Activated CD8-positive, alpha-beta T cell treated with anti-CD3 and anti-CD28 coated beads for 36 hours (primary cell): Measurements from ENCODE around the gene FAN1. TPM values are rescaled to one million over a fixed set of nuclear protein-coding genes. Genes with fewer than 3 reads are reported as not detected.

Source experiments
- ATAC-seq: fragments of 200-7000 bp; cut with Tn5 transposase; one replicate; pipeline ENCODE4 v1.10.0; 2021; ENCODE audit warnings: mild to moderate bottlenecking, moderate library complexity
- CTCF ChIA-PET: fragments of 350-600 bp; sonication (Branson Sonifier 250); formaldehyde crosslinking; loops from one replicate; lab custom pipeline; 2021; ENCODE audit warnings: antibody characterized with exemption; lab: Charles Lee
- POLR2A ChIA-PET: fragments of 350-600 bp; sonication (Branson Sonifier 250); formaldehyde crosslinking; loops from one replicate; lab custom pipeline; 2021; ENCODE audit warnings: antibody characterized with exemption; lab: Charles Lee
- DNase-seq: peaks from one replicate; pipeline ENCODE4 v3.0.0-alpha.2; 2020
- H3K27ac Mint-ChIP-seq: one replicate; pipeline ENCODE4 v1.8.0; 2021; ENCODE audit warnings: mild to moderate bottlenecking, mixed read lengths
- H3K27me3 Mint-ChIP-seq: one replicate; pipeline ENCODE4 v1.8.0; 2021; ENCODE audit warnings: mixed read lengths
- H3K36me3 Mint-ChIP-seq: one replicate; pipeline ENCODE4 v1.8.0; 2021; ENCODE audit warnings: low read depth, mixed read lengths
- H3K4me1 Mint-ChIP-seq: one replicate; pipeline ENCODE4 v1.8.0; 2021; ENCODE audit warnings: low read depth, mixed read lengths
- H3K4me3 Mint-ChIP-seq: one replicate; pipeline ENCODE4 v1.8.0; 2021; ENCODE audit warnings: mild to moderate bottlenecking, moderate library complexity, mixed read lengths
- H3K9me3 Mint-ChIP-seq: one replicate; pipeline ENCODE4 v1.8.0; 2021; ENCODE audit warnings: mixed read lengths
- intact Hi-C: fragments of 100-400 bp; cut with micrococcal nuclease; formaldehyde crosslinking; loops from one replicate; pipeline ENCODE4 v1.10.0; 2022
- total RNA-seq, 2 experiments: library from RNA; stranded (reverse); gene quantifications; one replicate each; pipeline ENCODE4 v1.2.3, GENCODE V29; 2021
- TF ChIP-seq, protein P1 (sequence below): fragments of 200-600 bp; IDR thresholded peaks from one replicate; pipeline ENCODE4 v1.8.0; 2022; ENCODE audit warnings: antibody characterized with exemption, mild to moderate bottlenecking

Gene FAN1
- total RNA-seq, 2 experiments from 2014 or later = 12.0 to 15.7 TPM

DNA sequence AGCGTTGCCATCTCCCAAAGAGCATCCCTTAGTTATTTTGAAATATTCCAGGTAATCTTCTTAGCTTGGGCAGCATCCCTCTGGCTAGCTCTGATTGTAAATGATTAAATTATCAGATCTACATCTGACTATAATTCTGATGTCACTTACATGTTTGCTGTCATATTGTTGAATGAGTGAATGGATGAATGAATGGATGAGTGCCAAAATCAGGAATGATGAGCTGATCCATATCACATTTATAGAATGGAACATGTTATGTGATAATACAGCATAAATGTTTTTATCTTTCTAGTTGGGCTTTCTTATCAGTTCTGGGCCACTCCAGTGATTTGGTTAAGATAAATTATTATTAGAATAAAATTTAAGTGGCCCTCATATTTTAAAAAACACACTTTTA is 14.0 kb downstream of the FAN1 start:
- Mint-ChIP-seq H3K4me1 (peaks cover 6% of the 10 kb centered on the region), H3K27me3 (no peaks in the 10 kb centered on the region), H3K4me3 (no peak overlapping the region), H3K27ac (no peak overlapping the region), H3K36me3 (peaks cover 22% of the 10 kb centered on the region), H3K9me3 (no peaks in the 10 kb centered on the region)
- DNase-seq (no peak), ATAC-seq (no peak)
- TF ChIP-seq, protein P1, sequence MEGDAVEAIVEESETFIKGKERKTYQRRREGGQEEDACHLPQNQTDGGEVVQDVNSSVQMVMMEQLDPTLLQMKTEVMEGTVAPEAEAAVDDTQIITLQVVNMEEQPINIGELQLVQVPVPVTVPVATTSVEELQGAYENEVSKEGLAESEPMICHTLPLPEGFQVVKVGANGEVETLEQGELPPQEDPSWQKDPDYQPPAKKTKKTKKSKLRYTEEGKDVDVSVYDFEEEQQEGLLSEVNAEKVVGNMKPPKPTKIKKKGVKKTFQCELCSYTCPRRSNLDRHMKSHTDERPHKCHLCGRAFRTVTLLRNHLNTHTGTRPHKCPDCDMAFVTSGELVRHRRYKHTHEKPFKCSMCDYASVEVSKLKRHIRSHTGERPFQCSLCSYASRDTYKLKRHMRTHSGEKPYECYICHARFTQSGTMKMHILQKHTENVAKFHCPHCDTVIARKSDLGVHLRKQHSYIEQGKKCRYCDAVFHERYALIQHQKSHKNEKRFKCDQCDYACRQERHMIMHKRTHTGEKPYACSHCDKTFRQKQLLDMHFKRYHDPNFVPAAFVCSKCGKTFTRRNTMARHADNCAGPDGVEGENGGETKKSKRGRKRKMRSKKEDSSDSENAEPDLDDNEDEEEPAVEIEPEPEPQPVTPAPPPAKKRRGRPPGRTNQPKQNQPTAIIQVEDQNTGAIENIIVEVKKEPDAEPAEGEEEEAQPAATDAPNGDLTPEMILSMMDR = no peak
- CTCF ChIA-PET = interaction anchor here (0.9 kb wide), 1 partner anchor 571 kb away, joined by 4 read pairs; no protein-coding TSS in a partner anchor
- intact Hi-C loops = no loop called here
- POLR2A ChIA-PET = interaction anchor here (0.6 kb wide), 1 partner anchor 74 kb away, joined by 3 read pairs; no protein-coding TSS in a partner anchor

- DNase-seq (no peak), ATAC-seq (no peak)
- no peaks in the 10 kb centered on the region for H3K27me3 Mint-ChIP-seq
- TF ChIP-seq, protein P1 = no peak
- intact Hi-C loops = no loop called here
- peaks cover 22% of the 10 kb centered on the region for H3K36me3 Mint-ChIP-seq
- no peak overlapping the region for H3K27ac Mint-ChIP-seq
- H3K4me3 Mint-ChIP-seq = no peak overlapping the region
- CTCF ChIA-PET = no interaction called here
- POLR2A ChIA-PET = interaction anchor here (0.6 to 0.9 kb wide), 3 partner anchors 15 to 249 kb away, joined by 3 to 4 read pairs (median 3); partner anchors contain the start of gene FAN1
- no peaks in the 10 kb centered on the region for H3K9me3 Mint-ChIP-seq
- H3K4me1 Mint-ChIP-seq = peaks cover 6% of the 10 kb centered on the region
Observed at GRCh38 chr15:30918366-30918765, 14.7 kb downstream of the FAN1 start.

GRCh38 chr15:30919877-30920550 is 16.3 kb downstream of the FAN1 start:
- TF ChIP-seq, protein P1 = no peak
- no peaks in the 10 kb centered on the region for H3K9me3 Mint-ChIP-seq
- no peak for ATAC-seq
- intact Hi-C loops = no loop called here
- H3K4me1 Mint-ChIP-seq = peaks cover 4% of the 10 kb centered on the region
- H3K27me3 Mint-ChIP-seq = no peaks in the 10 kb centered on the region
- H3K27ac Mint-ChIP-seq = no peak overlapping the region
- DNase-seq = no peak
- ChIA-PET POLR2A (no interaction called here), CTCF (no interaction called here)
- peaks cover 24% of the 10 kb centered on the region for H3K36me3 Mint-ChIP-seq
- H3K4me3 Mint-ChIP-seq = no peak overlapping the region

- TF ChIP-seq, protein P1 = no peak
Observed at GRCh38 chr15:30921106-30921505, 17.4 kb downstream of the FAN1 start.

DNA sequence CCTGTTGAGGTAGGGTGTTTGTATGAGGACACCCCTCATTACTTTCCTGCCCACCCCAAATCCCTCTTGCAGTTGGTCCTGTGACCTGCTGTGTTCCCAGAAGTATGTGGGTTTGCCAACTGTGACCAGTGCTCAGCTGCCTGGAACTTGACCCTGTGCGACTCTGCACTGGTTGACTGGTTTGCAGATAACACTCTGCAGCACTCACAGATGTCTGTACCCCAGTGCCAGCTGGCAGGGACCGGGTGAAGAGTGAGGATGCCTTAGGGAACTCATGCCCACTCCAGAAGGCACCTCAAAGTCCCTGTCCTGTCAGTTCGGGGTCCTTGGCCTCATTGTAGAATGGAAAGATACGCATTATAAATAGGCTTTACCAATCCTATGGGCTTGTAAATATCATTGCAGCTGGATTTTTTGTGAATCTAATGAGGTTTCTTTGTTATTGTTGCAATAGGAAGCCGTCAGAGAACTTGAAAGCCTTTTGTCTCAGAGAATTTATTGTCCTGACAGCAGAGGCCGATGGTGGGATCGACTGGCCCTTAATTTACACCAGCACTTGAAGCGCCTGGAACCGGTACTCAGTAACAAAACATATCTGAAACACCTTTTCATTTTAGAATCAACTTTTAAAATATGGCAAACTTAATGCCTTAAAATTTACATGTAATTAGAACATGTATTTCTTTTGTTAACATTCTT is 18.2 kb downstream of the FAN1 start:
- ATAC-seq (no peak), DNase-seq (no peak)
- intact Hi-C loops = no loop called here
- ChIA-PET CTCF (no interaction called here), POLR2A (no interaction called here)
- H3K9me3 Mint-ChIP-seq = no peaks in the 10 kb centered on the region
- no peaks in the 10 kb centered on the region for H3K27me3 Mint-ChIP-seq
- TF ChIP-seq, protein P1 = no peak
- H3K4me1 Mint-ChIP-seq = peaks cover 1% of the 10 kb centered on the region
- H3K36me3 Mint-ChIP-seq = peaks cover 19% of the 10 kb centered on the region
- no peak overlapping the region for H3K27ac Mint-ChIP-seq
- no peak overlapping the region for H3K4me3 Mint-ChIP-seq

More at GRCh38 chr15:30921106-30921505, 17.4 kb downstream of the FAN1 start:
- peaks cover 21% of the 10 kb centered on the region for H3K36me3 Mint-ChIP-seq
- ATAC-seq (no peak), DNase-seq (no peak)
- POLR2A ChIA-PET = no interaction called here
- H3K4me3 Mint-ChIP-seq = no peak overlapping the region
- no peaks in the 10 kb centered on the region for H3K9me3 Mint-ChIP-seq
- H3K4me1 Mint-ChIP-seq = peaks cover 3% of the 10 kb centered on the region
- no peak overlapping the region for H3K27ac Mint-ChIP-seq
- CTCF ChIA-PET = no interaction called here
- intact Hi-C loops = no loop called here
- no peaks in the 10 kb centered on the region for H3K27me3 Mint-ChIP-seq
